Measurements from ENCODE around the gene ALDH1A2.

ALDH1A2 gene

GRCh38 chr15:57994221-57995049 is 71.1 kb downstream of the ALDH1A2 start:
- no peaks in the 10 kb centered on the region for H3K4me1 ChIP-seq (ENCODE audit: control insufficient read depth, insufficient read depth, low read length)
- no peak overlapping the region for H3K4me3 ChIP-seq (ENCODE audit: low read depth, low read length)
- no peaks in the 10 kb centered on the region for H3K27me3 ChIP-seq (ENCODE audit: control insufficient read depth, insufficient read depth, low read length)
- H3K27ac ChIP-seq (ENCODE audit: low read depth, low read length) = no peak overlapping the region
- H3K9me3 ChIP-seq (ENCODE audit: control insufficient read depth, insufficient read depth, low read depth, low read length) = peaks cover 3% of the 10 kb centered on the region; the same call in 1 of the 2 replicates
- H3K36me3 ChIP-seq (ENCODE audit: control insufficient read depth, insufficient read depth, low read length) = no peaks in the 10 kb centered on the region
- no peak overlapping the region for H3K9ac ChIP-seq (ENCODE audit: low read length)

- no peak overlapping the region for H3K27ac ChIP-seq (ENCODE audit: low read depth, low read length)
- no peak overlapping the region for H3K9ac ChIP-seq (ENCODE audit: low read length)
- no peaks in the 10 kb centered on the region for H3K36me3 ChIP-seq (ENCODE audit: control insufficient read depth, insufficient read depth, low read length)
- H3K4me3 ChIP-seq (ENCODE audit: low read depth, low read length) = no peak overlapping the region
- no peaks in the 10 kb centered on the region for H3K4me1 ChIP-seq (ENCODE audit: control insufficient read depth, insufficient read depth, low read length)
- no peaks in the 10 kb centered on the region for H3K9me3 ChIP-seq (ENCODE audit: control insufficient read depth, insufficient read depth, low read depth, low read length)
- H3K27me3 ChIP-seq (ENCODE audit: control insufficient read depth, insufficient read depth, low read length) = no peaks in the 10 kb centered on the region
These were observed 71.9 kb downstream of the ALDH1A2 start for GRCh38 chr15:57993409-57994145.

DNA sequence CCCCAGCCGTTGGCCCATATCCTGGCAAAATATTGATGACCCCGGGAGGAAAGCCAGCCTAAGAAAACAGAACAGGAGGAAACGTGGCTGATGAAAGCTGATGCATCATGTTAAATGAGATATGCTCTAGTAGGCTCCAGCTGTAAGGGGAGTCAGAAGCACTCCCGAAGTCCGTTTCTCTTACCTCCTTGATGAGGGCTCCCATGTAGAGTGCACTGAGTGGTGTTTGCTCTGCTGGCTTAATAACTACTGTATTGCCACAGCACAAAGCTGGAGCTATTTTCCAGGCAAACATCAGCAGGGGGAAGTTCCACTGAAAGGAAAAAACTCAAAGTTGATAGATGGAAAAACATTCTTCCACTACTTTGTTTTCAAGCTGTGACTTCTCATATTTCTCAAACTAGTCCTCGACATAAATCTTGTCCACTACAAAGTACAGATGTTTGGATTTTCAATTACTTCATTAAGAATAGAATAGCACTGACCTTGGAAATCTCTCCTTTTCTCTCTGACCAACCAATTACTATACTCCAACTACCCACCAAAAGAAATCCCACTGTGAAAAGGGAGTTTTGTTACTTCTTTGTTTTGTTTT is 72.7 kb downstream of the ALDH1A2 start:
- Histone ChIP-seq H3K9ac (ENCODE audit: low read length) (no peak overlapping the region), H3K4me3 (ENCODE audit: low read depth, low read length) (no peak overlapping the region), H3K36me3 (ENCODE audit: control insufficient read depth, insufficient read depth, low read length) (no peaks in the 10 kb centered on the region), H3K4me1 (ENCODE audit: control insufficient read depth, insufficient read depth, low read length) (no peaks in the 10 kb centered on the region), H3K27me3 (ENCODE audit: control insufficient read depth, insufficient read depth, low read length) (no peaks in the 10 kb centered on the region), H3K27ac (ENCODE audit: low read depth, low read length) (no peak overlapping the region), H3K9me3 (ENCODE audit: control insufficient read depth, insufficient read depth, low read depth, low read length) (no peaks in the 10 kb centered on the region)

- H3K36me3 ChIP-seq (ENCODE audit: control insufficient read depth, insufficient read depth, low read length) = no peaks in the 10 kb centered on the region
- no peak overlapping the region for H3K27ac ChIP-seq (ENCODE audit: low read depth, low read length)
- no peaks in the 10 kb centered on the region; the same call in 1 of the 2 replicates for H3K27me3 ChIP-seq (ENCODE audit: control insufficient read depth, insufficient read depth, low read length)
- no peak overlapping the region for H3K4me3 ChIP-seq (ENCODE audit: low read depth, low read length)
- H3K9ac ChIP-seq (ENCODE audit: low read length) = no peak overlapping the region
- H3K4me1 ChIP-seq (ENCODE audit: control insufficient read depth, insufficient read depth, low read length) = no peaks in the 10 kb centered on the region
- H3K9me3 ChIP-seq (ENCODE audit: control insufficient read depth, insufficient read depth, low read depth, low read length) = no peaks in the 10 kb centered on the region
These were observed 92.0 kb downstream of the ALDH1A2 start for GRCh38 chr15:57973534-57973933.

GRCh38 chr15:57972864-57973263 is 92.6 kb downstream of the ALDH1A2 start:
- H3K4me3 ChIP-seq (ENCODE audit: low read depth, low read length) = no peak overlapping the region
- H3K27ac ChIP-seq (ENCODE audit: low read depth, low read length) = no peak overlapping the region
- H3K9ac ChIP-seq (ENCODE audit: low read length) = no peak overlapping the region
- no peaks in the 10 kb centered on the region for H3K36me3 ChIP-seq (ENCODE audit: control insufficient read depth, insufficient read depth, low read length)
- no peaks in the 10 kb centered on the region; the same call in 1 of the 2 replicates for H3K27me3 ChIP-seq (ENCODE audit: control insufficient read depth, insufficient read depth, low read length)
- H3K9me3 ChIP-seq (ENCODE audit: control insufficient read depth, insufficient read depth, low read depth, low read length) = no peaks in the 10 kb centered on the region
- H3K4me1 ChIP-seq (ENCODE audit: control insufficient read depth, insufficient read depth, low read length) = no peaks in the 10 kb centered on the region

- H3K9ac ChIP-seq (ENCODE audit: low read length) = no peak overlapping the region
- H3K4me3 ChIP-seq (ENCODE audit: low read depth, low read length) = no peak overlapping the region
- H3K36me3 ChIP-seq (ENCODE audit: control insufficient read depth, insufficient read depth, low read length) = no peaks in the 10 kb centered on the region
- no peaks in the 10 kb centered on the region for H3K4me1 ChIP-seq (ENCODE audit: control insufficient read depth, insufficient read depth, low read length)
- H3K9me3 ChIP-seq (ENCODE audit: control insufficient read depth, insufficient read depth, low read depth, low read length) = no peaks in the 10 kb centered on the region
- H3K27ac ChIP-seq (ENCODE audit: low read depth, low read length) = no peak overlapping the region
- H3K27me3 ChIP-seq (ENCODE audit: control insufficient read depth, insufficient read depth, low read length) = no peaks in the 10 kb centered on the region; the same call in 1 of the 2 replicates
These were observed 95.5 kb downstream of the ALDH1A2 start for GRCh38 chr15:57969996-57970395.

- H3K9me3 ChIP-seq (ENCODE audit: control insufficient read depth, insufficient read depth, low read depth, low read length) = no peaks in the 10 kb centered on the region
- H3K27me3 ChIP-seq (ENCODE audit: control insufficient read depth, insufficient read depth, low read length) = no peaks in the 10 kb centered on the region; the same call in 1 of the 2 replicates
- H3K4me1 ChIP-seq (ENCODE audit: control insufficient read depth, insufficient read depth, low read length) = no peaks in the 10 kb centered on the region
- no peak overlapping the region for H3K4me3 ChIP-seq (ENCODE audit: low read depth, low read length)
- H3K27ac ChIP-seq (ENCODE audit: low read depth, low read length) = no peak overlapping the region
- H3K36me3 ChIP-seq (ENCODE audit: control insufficient read depth, insufficient read depth, low read length) = no peaks in the 10 kb centered on the region
- no peak overlapping the region for H3K9ac ChIP-seq (ENCODE audit: low read length)
These were observed 96.2 kb downstream of the ALDH1A2 start for GRCh38 chr15:57969355-57969754.

DNA sequence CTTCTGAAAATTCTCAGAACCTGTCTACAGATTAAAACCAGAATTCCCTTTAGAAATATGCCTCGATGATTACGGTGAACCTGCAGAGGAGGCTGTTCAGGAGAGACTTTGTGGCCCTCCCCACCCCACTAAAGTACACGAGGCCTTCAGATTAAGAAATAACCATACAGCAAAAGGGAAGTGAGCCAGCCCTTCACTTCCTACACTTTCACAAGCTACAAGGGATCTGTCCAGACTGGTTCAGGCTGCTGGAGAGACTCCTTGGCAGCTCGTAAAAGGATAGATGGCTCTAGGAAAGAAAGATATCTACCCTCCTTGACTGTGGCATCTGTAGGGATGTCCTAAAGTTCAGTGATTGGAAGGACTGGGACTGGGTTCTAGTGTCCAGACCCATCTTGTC is 102.6 kb downstream of the ALDH1A2 start:
- Histone ChIP-seq H3K36me3 (ENCODE audit: control insufficient read depth, insufficient read depth, low read length) (no peaks in the 10 kb centered on the region), H3K4me1 (ENCODE audit: control insufficient read depth, insufficient read depth, low read length) (no peaks in the 10 kb centered on the region), H3K9me3 (ENCODE audit: control insufficient read depth, insufficient read depth, low read depth, low read length) (no peaks in the 10 kb centered on the region), H3K27me3 (ENCODE audit: control insufficient read depth, insufficient read depth, low read length) (no peaks in the 10 kb centered on the region), H3K9ac (ENCODE audit: low read length) (no peak overlapping the region), H3K4me3 (ENCODE audit: low read depth, low read length) (no peak overlapping the region), H3K27ac (ENCODE audit: low read depth, low read length) (no peak overlapping the region)

DNA sequence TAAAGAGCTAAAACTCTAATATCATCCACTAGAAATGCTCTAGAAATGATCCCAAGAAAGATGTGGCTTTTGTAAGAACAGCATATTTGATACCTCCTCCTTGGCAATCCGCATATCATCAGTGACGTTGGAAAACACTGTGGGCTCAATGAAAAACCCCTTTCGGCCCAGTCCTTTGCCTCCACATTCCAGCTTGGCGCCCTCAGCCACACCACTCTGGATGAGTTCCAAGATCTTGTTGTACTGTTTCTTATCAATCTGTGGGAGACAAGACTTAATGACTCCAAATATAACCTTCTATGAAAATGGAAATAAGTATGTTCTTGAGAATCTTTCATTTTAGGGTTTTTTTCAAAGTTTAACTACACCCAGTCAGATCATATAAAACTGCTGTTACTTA is 103.6 kb downstream of the ALDH1A2 start:
- Histone ChIP-seq H3K9ac (ENCODE audit: low read length) (no peak overlapping the region), H3K4me3 (ENCODE audit: low read depth, low read length) (no peak overlapping the region), H3K36me3 (ENCODE audit: control insufficient read depth, insufficient read depth, low read length) (no peaks in the 10 kb centered on the region), H3K27ac (ENCODE audit: low read depth, low read length) (no peak overlapping the region), H3K27me3 (ENCODE audit: control insufficient read depth, insufficient read depth, low read length) (no peaks in the 10 kb centered on the region), H3K4me1 (ENCODE audit: control insufficient read depth, insufficient read depth, low read length) (no peaks in the 10 kb centered on the region), H3K9me3 (ENCODE audit: control insufficient read depth, insufficient read depth, low read depth, low read length) (no peaks in the 10 kb centered on the region)

DNA sequence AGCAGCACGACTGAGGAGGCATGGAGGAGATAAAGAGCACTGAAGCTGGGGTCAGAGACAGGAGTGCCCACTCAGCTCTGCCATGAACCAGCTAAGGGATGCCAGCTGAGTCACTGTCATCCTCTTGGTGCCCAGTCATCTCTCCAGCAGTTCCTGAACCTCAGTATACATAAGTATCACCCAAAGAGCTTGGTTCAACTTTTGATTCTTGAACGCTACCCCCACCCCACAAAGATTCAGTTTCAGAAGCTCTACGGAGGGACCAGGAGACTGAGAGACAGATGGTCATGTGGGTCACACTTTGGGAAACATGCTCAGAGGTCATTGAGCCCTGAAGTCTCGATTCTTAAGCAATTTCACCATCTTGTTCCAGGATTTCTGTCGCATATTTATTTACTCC is 108.4 kb downstream of the ALDH1A2 start:
- no peaks in the 10 kb centered on the region for H3K36me3 ChIP-seq (ENCODE audit: control insufficient read depth, insufficient read depth, low read length)
- H3K4me3 ChIP-seq (ENCODE audit: low read depth, low read length) = no peak overlapping the region
- no peak overlapping the region for H3K9ac ChIP-seq (ENCODE audit: low read length)
- H3K27ac ChIP-seq (ENCODE audit: low read depth, low read length) = no peak overlapping the region
- H3K4me1 ChIP-seq (ENCODE audit: control insufficient read depth, insufficient read depth, low read length) = no peaks in the 10 kb centered on the region
- no peaks in the 10 kb centered on the region for H3K27me3 ChIP-seq (ENCODE audit: control insufficient read depth, insufficient read depth, low read length)
- no peaks in the 10 kb centered on the region for H3K9me3 ChIP-seq (ENCODE audit: control insufficient read depth, insufficient read depth, low read depth, low read length)

DNA sequence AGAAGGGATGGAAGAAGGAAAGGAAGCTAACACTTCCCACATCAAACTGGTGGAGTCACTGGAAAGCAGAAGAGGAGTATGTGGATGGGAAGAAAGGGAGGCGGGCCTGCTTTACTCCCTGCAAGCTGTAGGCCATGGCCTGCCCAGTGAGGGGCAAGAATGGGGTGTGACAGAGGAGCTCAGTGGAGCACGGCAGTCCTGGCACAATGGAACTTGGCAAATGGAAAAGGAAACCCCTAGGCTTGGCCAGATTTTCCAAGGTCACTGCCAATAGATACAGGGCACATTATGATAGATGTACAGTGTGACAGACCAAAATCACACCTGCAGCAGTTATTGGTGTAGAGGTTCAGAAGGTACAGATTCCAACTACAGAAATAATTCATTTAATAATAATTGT is 111.6 kb downstream of the ALDH1A2 start:
- H3K9ac ChIP-seq (ENCODE audit: low read length) = no peak overlapping the region
- H3K9me3 ChIP-seq (ENCODE audit: control insufficient read depth, insufficient read depth, low read depth, low read length) = no peaks in the 10 kb centered on the region

More for the DNA sequence above, 111.6 kb downstream of the ALDH1A2 start:
- no peak overlapping the region for H3K27ac ChIP-seq (ENCODE audit: low read depth, low read length)
- no peaks in the 10 kb centered on the region for H3K36me3 ChIP-seq (ENCODE audit: control insufficient read depth, insufficient read depth, low read length)
- H3K27me3 ChIP-seq (ENCODE audit: control insufficient read depth, insufficient read depth, low read length) = no peaks in the 10 kb centered on the region
- H3K4me1 ChIP-seq (ENCODE audit: control insufficient read depth, insufficient read depth, low read length) = no peaks in the 10 kb centered on the region
- H3K4me3 ChIP-seq (ENCODE audit: low read depth, low read length) = no peak overlapping the region
